ENCODE measurements around the gene MEPCE. TPM values are rescaled to one million over a fixed set of nuclear protein-coding genes. Genes with fewer than 3 reads are reported as not detected.
"Not testable (repeated sequence)": the region's sequence is repeated elsewhere in the genome, so short reads cannot be mapped to it uniquely, and the experiment has no call there.

Gene MEPCE
- total RNA-seq, 1 donor from 2014 or later = 36.3 TPM

DNA sequence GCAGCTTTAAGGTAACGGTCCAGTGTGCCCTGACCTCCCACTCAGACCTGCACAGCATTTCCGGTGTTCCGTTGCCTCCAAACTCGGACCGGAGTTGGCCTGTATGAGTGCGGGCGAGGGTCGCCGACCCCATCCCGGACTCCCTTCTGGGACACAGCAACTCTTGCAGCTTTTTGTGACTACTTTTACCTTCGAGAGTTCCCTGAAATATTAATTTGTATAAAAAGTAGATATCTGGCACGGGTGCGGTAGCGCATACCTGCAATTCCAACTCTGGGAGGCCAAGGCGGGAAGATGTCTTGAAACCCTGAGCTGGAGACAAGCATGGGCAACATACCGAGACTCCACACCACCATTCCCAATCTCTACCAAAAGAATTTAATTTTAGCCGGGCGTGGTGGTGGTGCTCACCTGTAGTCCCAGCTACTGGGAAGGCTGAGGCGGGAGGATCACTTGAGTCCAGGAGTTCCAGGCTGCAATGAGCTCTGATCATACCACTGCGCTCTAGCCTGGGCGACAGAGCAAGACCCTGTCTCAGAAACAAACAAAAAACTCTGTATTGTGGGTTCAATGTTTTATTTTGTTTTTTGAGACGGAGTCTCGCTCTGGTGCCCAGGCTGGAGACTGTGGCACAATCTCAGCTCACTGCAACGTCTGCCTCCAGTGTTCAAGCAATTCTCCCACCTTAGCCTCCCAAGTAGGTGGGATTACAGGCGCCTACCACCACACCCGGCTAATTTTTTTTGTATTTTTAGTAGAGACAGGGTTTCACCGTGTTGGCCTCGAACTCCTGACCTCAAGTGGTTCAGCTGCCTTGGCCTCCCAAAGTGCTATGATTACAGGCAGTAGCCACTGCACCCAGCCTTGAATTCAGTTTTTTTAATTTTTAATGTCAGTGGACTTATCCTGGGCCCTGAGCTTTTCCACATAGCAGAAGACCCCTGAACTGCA, 7.8 kb downstream of the MEPCE start:
- H3K27ac ChIP-seq = peak overlapping the region; percentile 93
- H3K4me3 ChIP-seq = peak overlapping the region; percentile 82
- intact Hi-C loops (cut with DNase I) = no loop called here
- H3K36me3 ChIP-seq = peaks cover 24% of the 10 kb centered on the region
- H3K9me3 ChIP-seq = no peaks in the 10 kb centered on the region
- H3K27me3 ChIP-seq = no peaks in the 10 kb centered on the region
- ATAC-seq = no peak
- DNase-seq = no peak
- TF ChIP-seq, protein P1, sequence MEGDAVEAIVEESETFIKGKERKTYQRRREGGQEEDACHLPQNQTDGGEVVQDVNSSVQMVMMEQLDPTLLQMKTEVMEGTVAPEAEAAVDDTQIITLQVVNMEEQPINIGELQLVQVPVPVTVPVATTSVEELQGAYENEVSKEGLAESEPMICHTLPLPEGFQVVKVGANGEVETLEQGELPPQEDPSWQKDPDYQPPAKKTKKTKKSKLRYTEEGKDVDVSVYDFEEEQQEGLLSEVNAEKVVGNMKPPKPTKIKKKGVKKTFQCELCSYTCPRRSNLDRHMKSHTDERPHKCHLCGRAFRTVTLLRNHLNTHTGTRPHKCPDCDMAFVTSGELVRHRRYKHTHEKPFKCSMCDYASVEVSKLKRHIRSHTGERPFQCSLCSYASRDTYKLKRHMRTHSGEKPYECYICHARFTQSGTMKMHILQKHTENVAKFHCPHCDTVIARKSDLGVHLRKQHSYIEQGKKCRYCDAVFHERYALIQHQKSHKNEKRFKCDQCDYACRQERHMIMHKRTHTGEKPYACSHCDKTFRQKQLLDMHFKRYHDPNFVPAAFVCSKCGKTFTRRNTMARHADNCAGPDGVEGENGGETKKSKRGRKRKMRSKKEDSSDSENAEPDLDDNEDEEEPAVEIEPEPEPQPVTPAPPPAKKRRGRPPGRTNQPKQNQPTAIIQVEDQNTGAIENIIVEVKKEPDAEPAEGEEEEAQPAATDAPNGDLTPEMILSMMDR (IDR thresholded peaks at IDR 0.05) = no peak
- H3K4me1 ChIP-seq = peaks cover 24% of the 10 kb centered on the region

GRCh38 chr7:100438172-100438571, 8.5 kb downstream of the MEPCE start:
- TF ChIP-seq, protein P1 (IDR thresholded peaks at IDR 0.05) = no peak
- peaks cover 24% of the 10 kb centered on the region for H3K4me1 ChIP-seq
- no peak overlapping the region for H3K27ac ChIP-seq
- DNase-seq (no peak), ATAC-seq (no peak)
- H3K4me3 ChIP-seq = no peak overlapping the region
- no peaks in the 10 kb centered on the region for H3K27me3 ChIP-seq
- intact Hi-C loops (cut with DNase I) = no loop called here
- H3K9me3 ChIP-seq = no peaks in the 10 kb centered on the region
- H3K36me3 ChIP-seq = peaks cover 17% of the 10 kb centered on the region

GRCh38 chr7:100438731-100439130, 9.1 kb downstream of the MEPCE start:
- intact Hi-C loops (cut with DNase I); ATAC-seq; H3K27me3 ChIP-seq; H3K27ac ChIP-seq; H3K4me3 ChIP-seq; H3K9me3 ChIP-seq: not testable (repeated sequence)
- peak; percentile 7 for DNase-seq
- Histone ChIP-seq H3K4me1 (peaks cover 19% of the 10 kb centered on the region), H3K36me3 (peaks cover 12% of the 10 kb centered on the region)

DNA sequence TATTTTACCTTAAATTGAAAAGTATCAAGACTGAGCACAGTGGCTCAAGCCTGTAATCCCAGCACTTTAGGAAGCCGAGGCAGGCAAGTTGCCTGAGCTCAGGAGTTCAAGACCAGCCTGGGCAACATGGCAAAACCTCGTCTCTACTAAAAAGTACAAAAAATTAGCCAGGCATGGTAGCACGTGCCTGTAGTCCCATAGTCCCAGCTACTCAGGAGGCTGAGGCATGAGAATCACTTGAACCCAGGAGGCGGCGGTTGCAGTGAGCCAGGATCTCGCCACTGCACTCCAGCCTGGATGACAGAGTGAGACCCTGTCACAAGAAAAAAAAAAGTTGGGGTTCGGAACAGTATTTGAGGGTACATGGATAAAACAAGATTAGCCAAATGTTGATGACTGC, 9.6 kb downstream of the MEPCE start:
- peak; percentile 15 for DNase-seq

GRCh38 chr7:100441641-100442535, 12.3 kb downstream of the MEPCE start:
- H3K36me3 ChIP-seq = no peaks in the 10 kb centered on the region
- TF ChIP-seq, protein P1 (IDR thresholded peaks at IDR 0.05) = no peak
- no peaks in the 10 kb centered on the region for H3K27me3 ChIP-seq
- no peak overlapping the region for H3K4me3 ChIP-seq
- no peaks in the 10 kb centered on the region for H3K9me3 ChIP-seq
- H3K27ac ChIP-seq = no peak overlapping the region
- no peak for ATAC-seq
- peak; percentile 45 for DNase-seq
- intact Hi-C loops (cut with DNase I) = no loop called here
- H3K4me1 ChIP-seq = peaks cover 13% of the 10 kb centered on the region

More for the DNA sequence above, 9.6 kb downstream of the MEPCE start:
- H3K36me3 ChIP-seq; H3K27me3 ChIP-seq; H3K4me3 ChIP-seq; ATAC-seq; H3K9me3 ChIP-seq; H3K27ac ChIP-seq; intact Hi-C loops (cut with DNase I): not testable (repeated sequence)
- H3K4me1 ChIP-seq = peaks cover 16% of the 10 kb centered on the region

DNA sequence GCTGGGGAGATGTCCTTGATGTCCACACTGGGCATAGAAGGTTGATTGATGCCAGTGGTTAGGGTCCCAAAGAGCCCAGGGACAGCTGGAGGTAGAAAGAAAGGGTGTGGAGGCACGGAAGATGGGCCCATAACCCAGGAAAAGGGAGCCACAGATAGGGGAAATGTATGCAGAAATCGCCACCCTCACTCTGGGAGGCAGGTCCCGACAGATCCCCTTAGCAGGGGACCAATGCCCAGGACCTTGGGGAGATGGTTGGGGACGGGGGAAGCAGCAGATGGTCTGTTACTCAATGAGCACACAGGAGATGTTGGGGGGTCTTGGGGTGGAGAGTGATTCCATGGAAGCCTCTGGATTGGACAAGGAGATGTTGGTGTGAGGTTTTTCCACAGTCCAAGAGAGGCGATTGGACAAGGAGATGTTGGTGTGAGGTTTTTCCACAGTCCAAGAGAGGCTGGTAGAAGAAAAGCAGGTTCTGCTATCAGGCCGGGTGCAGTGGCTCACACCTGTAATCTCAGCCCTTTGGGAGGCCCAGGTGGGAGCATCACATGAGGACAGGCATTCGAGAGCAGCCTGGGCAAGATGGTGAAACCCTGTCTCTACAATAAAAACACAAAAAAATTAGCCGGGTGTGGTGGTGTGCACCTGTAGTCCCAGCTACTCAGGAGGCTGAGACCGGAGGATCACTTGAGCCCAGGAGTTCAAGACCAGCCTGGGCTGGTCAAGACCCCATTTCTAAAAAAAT, 13.6 kb downstream of the MEPCE start:
- DNase-seq (peak; percentile 25), ATAC-seq (no peak)
- Histone ChIP-seq H3K4me3 (no peak overlapping the region), H3K36me3 (no peaks in the 10 kb centered on the region), H3K9me3 (no peaks in the 10 kb centered on the region), H3K27ac (peak overlapping the region; percentile 68), H3K4me1 (peaks cover 11% of the 10 kb centered on the region), H3K27me3 (no peaks in the 10 kb centered on the region)
- intact Hi-C loops (cut with DNase I) = no loop called here
- TF ChIP-seq, protein P1 (IDR thresholded peaks at IDR 0.05) = no peak

Measured in upper lobe of right lung (tissue), 1 donor.